HEK293T (cell line): Measurements from ENCODE around the gene PRR33.

Experiments
- BHLHE40 ChIP-seq: fragments of 450-650 bp; IDR thresholded peaks from 2 replicates; pipeline ENCODE4 v1.6.1; 2016; ENCODE audit warnings: mild to moderate bottlenecking, moderate library complexity, borderline replicate concordance
- ELF4 ChIP-seq: fragments of 450-650 bp; IDR thresholded peaks from 2 replicates; pipeline ENCODE4 v1.6.1; 2017; ENCODE audit warnings: antibody characterized with exemption
- FOXA1 ChIP-seq: fragments of 450-650 bp; IDR thresholded peaks from 2 replicates; pipeline ENCODE4 v1.6.1; 2016; ENCODE audit warnings: mild to moderate bottlenecking
- FOXK2 ChIP-seq: fragments of 450-650 bp; IDR thresholded peaks from 2 replicates; pipeline ENCODE4 v1.6.1; 2016; ENCODE audit warnings: mild to moderate bottlenecking
- FOXM1 ChIP-seq: fragments of 450-650 bp; IDR thresholded peaks from 2 replicates; pipeline ENCODE4 v1.6.1; 2017; ENCODE audit warnings: mild to moderate bottlenecking, borderline replicate concordance
- HDGF ChIP-seq: fragments of 450-650 bp; IDR thresholded peaks from 2 replicates; pipeline ENCODE4 v1.6.1; 2017; ENCODE audit warnings: antibody characterized with exemption, borderline replicate concordance
- L3MBTL2 ChIP-seq: fragments of 450-650 bp; conservative IDR thresholded peaks from 2 replicates; pipeline ENCODE4 v1.6.1; 2016; ENCODE audit warnings: mild to moderate bottlenecking
- LEF1 ChIP-seq: fragments of 450-650 bp; IDR thresholded peaks from 2 replicates; pipeline ENCODE4 v1.6.1; 2017; ENCODE audit warnings: mild to moderate bottlenecking, borderline replicate concordance
- NFRKB ChIP-seq: fragments of 450-650 bp; IDR thresholded peaks from 2 replicates; pipeline ENCODE4 v1.6.1; 2016; ENCODE audit warnings: mild to moderate bottlenecking, moderate library complexity
- PKNOX1 ChIP-seq: fragments of 450-650 bp; IDR thresholded peaks from 2 replicates; pipeline ENCODE4 v1.6.1; 2016
- SP1 ChIP-seq: fragments of 450-650 bp; IDR thresholded peaks from 2 replicates; pipeline ENCODE4 v1.6.1; 2017
- SUZ12 ChIP-seq: fragments of 450-650 bp; IDR thresholded peaks from 2 replicates; pipeline ENCODE4 v1.6.1; 2016; ENCODE audit warnings: mild to moderate bottlenecking
- TARDBP ChIP-seq: fragments of 450-650 bp; IDR thresholded peaks from 2 replicates; pipeline ENCODE4 v1.6.1; 2016
- ZNF384 ChIP-seq: fragments of 450-650 bp; IDR thresholded peaks from 2 replicates; pipeline ENCODE4 v1.6.1; 2016

- TF ChIP-seq NFRKB: no peak
- no peak for TF ChIP-seq ELF4
- TF ChIP-seq BHLHE40: no peak
- TF ChIP-seq L3MBTL2: no peak
- TF ChIP-seq PKNOX1: no peak
- no peak for TF ChIP-seq FOXK2
- no peak for TF ChIP-seq SP1
- TF ChIP-seq ZNF384: no peak
- no peak for TF ChIP-seq HDGF
- no peak for TF ChIP-seq SUZ12
- TF ChIP-seq FOXM1: no peak
- TF ChIP-seq FOXA1: no peak
- no peak for TF ChIP-seq TARDBP
- TF ChIP-seq LEF1: no peak
Measured at GRCh38 chr11:1906181-1906580, 14.5 kb upstream of the PRR33 start.
